WERI-Rb-1 (cell line): ENCODE measurements around the gene HORMAD2.

ENCODE experiments used
- DNase-seq: peaks from one replicate; pipeline ENCODE4 v3.0.0-alpha.2; 2020
- H3K27ac ChIP-seq: fragments of 250-450 bp; sonication (Bioruptor Pico); 2 replicates; pipeline ENCODE4 v1.5.1; 2020; ENCODE audit warnings: mild to moderate bottlenecking, moderate library complexity
- H3K27me3 ChIP-seq: fragments of 250-450 bp; sonication (Bioruptor Pico); 2 replicates; pipeline ENCODE4 v1.5.1; 2021; ENCODE audit warnings: mild to moderate bottlenecking, low read depth, moderate library complexity; ENCODE audit not compliant: insufficient read depth, severe bottlenecking
- H3K36me3 ChIP-seq: fragments of 250-450 bp; sonication (Bioruptor Pico); 2 replicates; pipeline ENCODE4 v1.5.1; 2020; ENCODE audit warnings: mild to moderate bottlenecking, moderate library complexity
- H3K4me3 ChIP-seq: 2 replicates; pipeline ENCODE4 v1.5.1; 2011; ENCODE audit warnings: low read depth, mild to moderate bottlenecking, control low read depth, low read length
- H3K9me3 ChIP-seq: fragments of 250-450 bp; sonication (Bioruptor Pico); 2 replicates; pipeline ENCODE4 v1.5.1; 2021; ENCODE audit warnings: mild to moderate bottlenecking, moderate library complexity; ENCODE audit not compliant: severe bottlenecking
- TF ChIP-seq, protein P1 (sequence below): IDR thresholded peaks from 2 replicates; pipeline ENCODE4 v1.5.1; 2011; ENCODE audit warnings: low read depth, mild to moderate bottlenecking, control low read depth, inconsistent platforms, low read length

Gene HORMAD2

DNA sequence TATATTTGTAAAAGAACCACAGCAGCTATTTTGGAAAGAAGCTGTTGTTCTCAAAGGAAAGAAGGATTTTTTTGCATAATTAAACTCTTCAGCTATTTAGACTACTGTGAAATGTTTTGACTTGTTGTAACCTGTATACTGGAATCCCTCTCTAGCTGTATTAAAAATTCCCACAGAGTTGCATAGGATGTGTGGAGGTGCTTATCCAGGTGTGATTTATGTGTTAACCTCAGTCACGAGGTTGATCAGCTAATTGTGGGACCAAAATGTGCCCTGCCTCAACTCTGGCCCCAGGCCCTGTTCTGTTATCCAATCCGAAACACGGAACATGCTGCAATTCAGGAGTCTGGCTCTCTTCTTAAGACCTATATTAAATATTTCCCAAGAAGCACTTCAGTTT, 96.2 kb downstream of the HORMAD2 start:
- Histone ChIP-seq H3K27me3 (no peaks in the 10 kb centered on the region), H3K27ac (no peak overlapping the region), H3K36me3 (no peaks in the 10 kb centered on the region), H3K4me3 (no peak overlapping the region), H3K9me3 (no peaks in the 10 kb centered on the region)
- no peak for DNase-seq
- TF ChIP-seq, protein P1, sequence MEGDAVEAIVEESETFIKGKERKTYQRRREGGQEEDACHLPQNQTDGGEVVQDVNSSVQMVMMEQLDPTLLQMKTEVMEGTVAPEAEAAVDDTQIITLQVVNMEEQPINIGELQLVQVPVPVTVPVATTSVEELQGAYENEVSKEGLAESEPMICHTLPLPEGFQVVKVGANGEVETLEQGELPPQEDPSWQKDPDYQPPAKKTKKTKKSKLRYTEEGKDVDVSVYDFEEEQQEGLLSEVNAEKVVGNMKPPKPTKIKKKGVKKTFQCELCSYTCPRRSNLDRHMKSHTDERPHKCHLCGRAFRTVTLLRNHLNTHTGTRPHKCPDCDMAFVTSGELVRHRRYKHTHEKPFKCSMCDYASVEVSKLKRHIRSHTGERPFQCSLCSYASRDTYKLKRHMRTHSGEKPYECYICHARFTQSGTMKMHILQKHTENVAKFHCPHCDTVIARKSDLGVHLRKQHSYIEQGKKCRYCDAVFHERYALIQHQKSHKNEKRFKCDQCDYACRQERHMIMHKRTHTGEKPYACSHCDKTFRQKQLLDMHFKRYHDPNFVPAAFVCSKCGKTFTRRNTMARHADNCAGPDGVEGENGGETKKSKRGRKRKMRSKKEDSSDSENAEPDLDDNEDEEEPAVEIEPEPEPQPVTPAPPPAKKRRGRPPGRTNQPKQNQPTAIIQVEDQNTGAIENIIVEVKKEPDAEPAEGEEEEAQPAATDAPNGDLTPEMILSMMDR = no peak

DNA sequence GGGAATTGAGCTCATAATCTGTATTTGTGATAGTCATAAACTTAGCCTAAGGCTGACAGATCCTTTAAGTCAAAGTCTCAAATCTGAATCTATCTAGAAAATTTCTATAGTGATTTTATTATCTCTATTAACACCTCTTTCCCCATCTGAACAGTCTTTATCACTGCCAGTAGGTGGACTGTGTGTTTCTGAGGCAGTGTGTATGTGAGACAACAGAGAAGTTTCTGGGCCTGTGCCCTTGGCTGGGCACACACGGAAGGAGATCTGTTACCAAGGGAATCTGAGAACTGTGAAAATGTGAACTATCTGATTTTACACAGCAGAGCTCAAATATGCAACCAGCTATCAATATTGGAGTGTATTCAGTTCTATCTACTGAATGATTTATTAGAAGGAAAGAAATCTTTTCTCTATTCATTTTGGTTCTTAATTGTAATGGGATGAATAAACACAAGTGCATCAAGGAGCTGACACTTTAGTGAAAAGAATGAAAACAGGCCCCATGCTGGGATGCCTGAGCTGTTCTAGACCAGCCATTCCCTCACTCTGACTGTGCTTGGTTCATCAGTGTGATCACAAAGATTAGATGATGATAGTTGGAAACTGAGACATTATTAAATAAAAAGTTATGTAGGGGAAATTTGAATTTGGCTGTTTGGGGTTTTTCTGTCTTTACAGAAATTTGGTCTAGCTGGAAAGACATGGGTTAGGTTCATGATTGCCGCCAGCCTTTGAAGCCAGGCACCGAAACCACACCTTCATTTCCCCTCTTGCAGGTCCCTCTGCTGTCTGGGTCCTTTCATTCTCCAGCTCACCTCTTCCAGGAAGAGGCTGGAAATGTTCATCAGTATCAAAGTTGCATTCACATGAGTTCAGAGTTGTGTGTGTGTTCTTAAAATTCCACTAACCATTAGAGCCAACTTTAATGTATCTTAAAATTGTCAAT, 98.2 kb downstream of the HORMAD2 start:
- no peak for DNase-seq
- no peak overlapping the region for H3K4me3 ChIP-seq
- no peaks in the 10 kb centered on the region for H3K27me3 ChIP-seq
- no peak overlapping the region for H3K27ac ChIP-seq
- H3K36me3 ChIP-seq = no peaks in the 10 kb centered on the region
- TF ChIP-seq, protein P1 = no peak
- H3K9me3 ChIP-seq = no peaks in the 10 kb centered on the region

DNA sequence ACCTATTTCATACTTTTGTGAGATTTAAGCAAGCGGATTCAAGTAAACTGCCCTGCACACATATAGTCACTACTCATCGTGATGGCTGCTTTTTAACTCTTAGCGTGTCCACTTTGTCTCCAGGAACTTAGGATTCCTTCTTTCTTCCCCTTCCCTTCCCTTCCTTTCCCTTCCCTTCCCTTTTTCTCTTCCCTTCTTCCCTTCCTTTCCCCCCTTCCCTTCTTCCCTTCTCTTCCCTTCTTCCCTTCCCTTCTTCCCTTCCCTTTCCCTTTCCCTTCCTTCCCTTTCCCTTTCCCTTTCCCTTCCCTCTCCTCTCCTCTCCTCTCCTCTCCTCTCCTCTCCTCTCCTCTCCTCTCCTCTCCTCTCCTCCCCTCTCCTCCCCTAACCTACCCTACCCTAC, 100.4 kb downstream of the HORMAD2 start:
- Histone ChIP-seq H3K27ac (no peak overlapping the region), H3K27me3 (no peaks in the 10 kb centered on the region), H3K36me3 (no peaks in the 10 kb centered on the region), H3K9me3 (no peaks in the 10 kb centered on the region), H3K4me3 (no peak overlapping the region)
- DNase-seq = no peak
- TF ChIP-seq, protein P1 = no peak

DNA sequence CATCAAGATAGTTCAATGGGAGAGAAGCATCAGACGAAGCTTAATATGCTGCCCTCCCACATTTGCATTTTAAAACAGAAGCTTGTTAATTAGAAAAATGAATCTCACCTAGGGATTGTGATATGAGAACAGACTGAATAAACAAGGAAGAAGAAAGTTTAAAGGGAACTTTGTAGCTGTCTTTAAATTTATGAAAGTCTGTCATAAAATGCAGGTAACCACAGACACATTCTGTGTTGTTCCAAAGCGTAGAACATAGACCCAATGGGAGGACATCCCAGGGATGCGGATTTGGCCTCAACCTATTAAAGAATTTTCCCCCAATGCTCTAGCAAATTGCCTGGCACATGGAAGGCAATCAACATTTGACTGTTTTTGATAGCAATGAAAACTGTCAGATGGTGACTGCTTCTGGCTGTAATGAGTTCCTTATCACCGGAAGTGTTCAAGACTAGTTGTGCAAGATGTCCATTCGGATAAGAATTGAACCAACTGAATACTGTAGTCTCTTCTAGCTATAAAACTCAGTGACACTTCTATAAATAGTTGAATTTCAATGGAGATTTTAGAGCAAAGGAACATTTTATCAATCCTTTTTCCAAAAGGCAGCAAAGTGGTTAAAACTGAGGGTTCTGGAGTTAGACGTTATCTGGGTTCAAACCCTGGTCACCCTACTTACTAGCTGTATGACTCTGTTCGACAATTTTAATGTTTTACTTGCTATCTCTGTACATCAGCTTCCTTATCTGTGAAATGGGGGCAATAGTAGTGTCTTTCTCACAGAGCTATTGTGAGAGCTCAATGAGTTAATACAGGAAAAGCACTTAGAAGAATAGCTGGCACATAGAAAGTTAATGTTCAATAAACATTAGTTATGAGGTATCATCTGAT, 101.4 kb downstream of the HORMAD2 start:
- no peak for DNase-seq
- H3K4me3 ChIP-seq = no peak overlapping the region
- H3K9me3 ChIP-seq = no peaks in the 10 kb centered on the region
- H3K27ac ChIP-seq = no peak overlapping the region
- H3K36me3 ChIP-seq = no peaks in the 10 kb centered on the region
- H3K27me3 ChIP-seq = no peaks in the 10 kb centered on the region
- TF ChIP-seq, protein P1 = no peak

DNA sequence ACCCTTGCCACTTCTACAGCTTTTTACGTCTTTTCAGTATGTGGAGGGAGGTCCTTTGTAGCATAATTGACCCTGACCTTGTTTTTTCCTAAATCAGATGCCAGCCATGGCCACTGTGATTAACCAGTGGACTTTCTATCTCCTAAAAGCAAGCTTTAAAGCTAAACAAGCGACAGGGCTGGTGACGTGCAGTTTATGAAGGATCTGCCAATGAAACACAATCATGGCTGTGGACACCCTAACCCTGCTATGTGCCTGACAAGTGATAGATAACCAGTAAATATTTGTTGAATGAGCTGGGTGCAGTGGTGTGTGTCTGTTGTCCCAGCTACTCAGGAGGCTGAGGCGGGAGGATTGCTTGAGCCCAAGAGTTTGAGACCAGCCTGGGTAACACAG, 102.1 kb downstream of the HORMAD2 start:
- TF ChIP-seq, protein P1 = no peak
- DNase-seq = no peak

More for the DNA sequence above, 102.1 kb downstream of the HORMAD2 start:
- Histone ChIP-seq H3K4me3 (no peak overlapping the region), H3K27ac (no peak overlapping the region), H3K9me3 (no peaks in the 10 kb centered on the region), H3K27me3 (no peaks in the 10 kb centered on the region), H3K36me3 (no peaks in the 10 kb centered on the region)
